ENCODE measurements around the gene CRYBA1.

DNA sequence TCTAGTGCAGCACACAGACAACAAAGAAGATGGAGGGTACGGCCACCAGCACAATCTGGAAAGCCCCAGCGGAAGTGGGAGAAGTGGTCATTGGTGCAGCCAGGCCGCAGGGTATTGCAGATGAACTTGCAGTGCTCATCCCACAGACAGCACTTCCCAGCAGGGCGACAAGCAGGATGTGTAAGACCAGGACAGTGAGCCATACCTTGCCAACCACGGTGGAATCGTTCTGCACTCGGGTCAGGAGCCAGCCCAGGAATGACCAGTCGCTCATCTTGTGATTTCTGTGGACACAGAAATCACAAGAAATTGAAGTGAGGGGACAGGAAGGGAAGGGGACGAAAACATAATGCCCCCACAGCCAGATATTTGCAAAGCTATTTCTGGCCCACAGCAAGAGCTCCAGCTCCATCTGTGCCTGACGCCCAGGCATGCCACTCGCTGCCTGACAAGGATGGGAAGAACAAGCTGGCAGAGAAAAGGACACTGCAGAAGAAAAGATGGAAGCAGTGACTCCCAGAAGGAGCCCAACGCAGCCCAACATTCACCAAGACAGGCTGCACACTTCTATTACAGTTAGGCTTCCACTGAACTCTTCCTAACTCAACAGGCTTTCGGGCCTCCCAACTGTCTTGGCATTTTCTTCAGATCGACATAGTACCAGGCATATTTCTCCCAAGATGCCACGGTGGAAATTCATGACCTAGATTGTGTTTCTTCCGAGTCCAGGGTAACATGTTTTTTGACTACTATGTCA lies 49.0 kb upstream of the CRYBA1 start:
- TF ChIP-seq, protein P1, sequence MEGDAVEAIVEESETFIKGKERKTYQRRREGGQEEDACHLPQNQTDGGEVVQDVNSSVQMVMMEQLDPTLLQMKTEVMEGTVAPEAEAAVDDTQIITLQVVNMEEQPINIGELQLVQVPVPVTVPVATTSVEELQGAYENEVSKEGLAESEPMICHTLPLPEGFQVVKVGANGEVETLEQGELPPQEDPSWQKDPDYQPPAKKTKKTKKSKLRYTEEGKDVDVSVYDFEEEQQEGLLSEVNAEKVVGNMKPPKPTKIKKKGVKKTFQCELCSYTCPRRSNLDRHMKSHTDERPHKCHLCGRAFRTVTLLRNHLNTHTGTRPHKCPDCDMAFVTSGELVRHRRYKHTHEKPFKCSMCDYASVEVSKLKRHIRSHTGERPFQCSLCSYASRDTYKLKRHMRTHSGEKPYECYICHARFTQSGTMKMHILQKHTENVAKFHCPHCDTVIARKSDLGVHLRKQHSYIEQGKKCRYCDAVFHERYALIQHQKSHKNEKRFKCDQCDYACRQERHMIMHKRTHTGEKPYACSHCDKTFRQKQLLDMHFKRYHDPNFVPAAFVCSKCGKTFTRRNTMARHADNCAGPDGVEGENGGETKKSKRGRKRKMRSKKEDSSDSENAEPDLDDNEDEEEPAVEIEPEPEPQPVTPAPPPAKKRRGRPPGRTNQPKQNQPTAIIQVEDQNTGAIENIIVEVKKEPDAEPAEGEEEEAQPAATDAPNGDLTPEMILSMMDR (IDR thresholded peaks at IDR 0.05) = no peak
- TF ChIP-seq POLR2A (IDR thresholded peaks at IDR 0.05) = no peak
